HepG2 (cell line): ENCODE measurements around the gene USP7. TPM values are rescaled to one million over a fixed set of nuclear protein-coding genes. Genes with fewer than 3 reads are reported as not detected.
A peak's percentile ranks its signal among the peaks of the same experiment; 100 is the strongest.

Experiments
- BATF2 ChIP-seq: sonication (generic); formaldehyde crosslinking; IDR thresholded peaks from 2 replicates; pipeline ENCODE4 v1.8.0; 2022; ENCODE audit warnings: mild to moderate bottlenecking, missing genetic modification reagents, moderate library complexity
- CEBPB ChIP-seq: IDR thresholded peaks from 2 replicates; pipeline ENCODE4 v1.6.1; 2011; ENCODE audit warnings: low read depth, low read length, improper control_type of control experiment, borderline replicate concordance
- LBX2 ChIP-seq: sonication (generic); formaldehyde crosslinking; IDR thresholded peaks from 2 replicates; pipeline ENCODE4 v1.5.0; 2020; ENCODE audit warnings: missing genetic modification reagents, mild to moderate bottlenecking, borderline replicate concordance
- MAFF ChIP-seq: IDR thresholded peaks from 2 replicates; pipeline ENCODE4 v1.6.1; 2011; ENCODE audit warnings: low read depth, low read length, improper control_type of control experiment
- MED1 ChIP-seq: sonication (generic); formaldehyde crosslinking; IDR thresholded peaks from 2 replicates; pipeline ENCODE4 v1.4.0; 2020; ENCODE audit warnings: missing genetic modification reagents
- MED13 ChIP-seq: sonication (generic); formaldehyde crosslinking; IDR thresholded peaks from 2 replicates; pipeline ENCODE4 v1.5.0; 2020; ENCODE audit warnings: missing genetic modification reagents
- MYC ChIP-seq: sonication (generic); formaldehyde crosslinking; IDR thresholded peaks from 2 replicates; pipeline ENCODE4 v1.9.0; 2021; ENCODE audit warnings: missing genetic modification reagents, borderline replicate concordance
- PLRG1 ChIP-seq: fragments of 450-650 bp; conservative IDR thresholded peaks from 2 replicates; pipeline ENCODE4 v1.6.1; 2016
- STAT5B ChIP-seq: sonication (generic); formaldehyde crosslinking; IDR thresholded peaks from 2 replicates; pipeline ENCODE4 v1.4.0; 2020; ENCODE audit warnings: missing genetic modification reagents
- TARDBP ChIP-seq: sonication (generic); formaldehyde crosslinking; IDR thresholded peaks from 2 replicates; pipeline ENCODE4 v1.8.0; 2022; ENCODE audit warnings: mild to moderate bottlenecking, missing genetic modification reagents
- TFE3 ChIP-seq: IDR thresholded peaks from 2 replicates; pipeline ENCODE4 v1.6.1; 2016
- YEATS2 ChIP-seq: sonication (generic); formaldehyde crosslinking; IDR thresholded peaks from 2 replicates; pipeline ENCODE4 v1.4.0; 2020; ENCODE audit warnings: missing genetic modification reagents, borderline replicate concordance
- ZFP41 ChIP-seq: sonication (generic); formaldehyde crosslinking; IDR thresholded peaks from 2 replicates; pipeline ENCODE4 v1.4.0; 2020; ENCODE audit warnings: mild to moderate bottlenecking, missing genetic modification reagents, borderline replicate concordance
- ZNF101 ChIP-seq: sonication (generic); formaldehyde crosslinking; IDR thresholded peaks from 2 replicates; pipeline ENCODE4 v1.4.0; 2020; ENCODE audit warnings: mild to moderate bottlenecking, low read depth, missing genetic modification reagents, borderline replicate concordance
- ZNF274 ChIP-seq: sonication (generic); formaldehyde crosslinking; IDR thresholded peaks from 2 replicates; pipeline ENCODE4 v1.5.1; 2020; ENCODE audit warnings: mild to moderate bottlenecking, missing genetic modification reagents
- ZNF275 ChIP-seq: sonication (generic); formaldehyde crosslinking; IDR thresholded peaks from 2 replicates; pipeline ENCODE4 v1.8.0; 2022; ENCODE audit warnings: missing genetic modification reagents, mild to moderate bottlenecking, inconsistent platforms, borderline replicate concordance
- ZNF276 ChIP-seq: sonication (generic); formaldehyde crosslinking; IDR thresholded peaks from 2 replicates; pipeline ENCODE4 v1.4.0; 2020; ENCODE audit warnings: mild to moderate bottlenecking, low read depth, missing genetic modification reagents
- ZNF296 ChIP-seq: sonication (generic); formaldehyde crosslinking; conservative IDR thresholded peaks from 2 replicates; pipeline ENCODE4 v1.5.0; 2020; ENCODE audit warnings: mild to moderate bottlenecking, missing genetic modification reagents
- ZNF3 ChIP-seq: IDR thresholded peaks from 2 replicates; pipeline ENCODE4 v1.7.0; 2017; ENCODE audit warnings: inconsistent platforms
- ZNF337 ChIP-seq: sonication (generic); formaldehyde crosslinking; IDR thresholded peaks from 2 replicates; pipeline ENCODE4 v1.5.1; 2020; ENCODE audit warnings: missing genetic modification reagents, low read depth, mild to moderate bottlenecking, borderline replicate concordance
- ZNF547 ChIP-seq: sonication (generic); formaldehyde crosslinking; IDR thresholded peaks from 2 replicates; pipeline ENCODE4 v1.5.1; 2020; ENCODE audit warnings: mild to moderate bottlenecking, missing genetic modification reagents
- ZNF572 ChIP-seq: sonication (generic); formaldehyde crosslinking; IDR thresholded peaks from 2 replicates; pipeline ENCODE4 v1.5.1; 2020; ENCODE audit warnings: mild to moderate bottlenecking, missing genetic modification reagents
- ZNF652 ChIP-seq: IDR thresholded peaks from 2 replicates; pipeline ENCODE4 v1.6.1; 2016; ENCODE audit warnings: low read depth, borderline replicate concordance
- ZNF678 ChIP-seq: sonication (generic); formaldehyde crosslinking; IDR thresholded peaks from 2 replicates; pipeline ENCODE4 v1.4.0; 2020; ENCODE audit warnings: mild to moderate bottlenecking, missing genetic modification reagents
- ZNF703 ChIP-seq: sonication (generic); formaldehyde crosslinking; IDR thresholded peaks from 2 replicates; pipeline ENCODE4 v1.5.1; 2020; ENCODE audit warnings: missing genetic modification reagents, mild to moderate bottlenecking, moderate library complexity, borderline replicate concordance
- ZNF792 ChIP-seq: IDR thresholded peaks from 2 replicates; pipeline ENCODE4 v1.6.1; 2016
- polyA plus RNA-seq, 8 experiments: library from polyadenylated mRNA; depleted of rRNA in 3 of 8; stranded (reverse) in 7 of 8; unstranded in 1 of 8; fragments of >200 nt; fragmentation: Illumina TruSeq in 4 of 8; extraction: Trizol in 4 of 8; gene quantifications; 2 replicates each; pipeline versions ENCODE4 v1.2.1 to v1.2.3, GENCODE V29; 2011 to 2016; ENCODE audit warnings: low read depth in 4 of 8, missing spikeins in 1 of 8, mixed read lengths in 1 of 8; ENCODE audit not compliant: insufficient read depth in 1 of 8
- total RNA-seq, 5 experiments: library from RNA; depleted of rRNA; stranded (reverse); fragments of >200 nt; fragmentation: Illumina TruSeq; extraction: Trizol; gene quantifications; 2 replicates each; pipeline ENCODE4 v1.2.3, GENCODE V29; 2016; ENCODE audit warnings: low read depth in 1 of 5

USP7 gene
- total and polyA plus RNA-seq, 2 of the 13 experiments (the other 11 are each of a cell fraction or from before 2014, with no cell fraction given): 52.5 to 173 TPM

- TF ChIP-seq TFE3 (CRISPR knock-in tag): no peak
- no peak for TF ChIP-seq ZNF703 (CRISPR knock-in tag)
- no peak for TF ChIP-seq LBX2 (CRISPR knock-in tag)
- no peak for TF ChIP-seq MYC (CRISPR knock-in tag)
- no peak for TF ChIP-seq ZNF275 (CRISPR knock-in tag)
- no peak for TF ChIP-seq ZNF296 (CRISPR knock-in tag)
- no peak for TF ChIP-seq MED13 (CRISPR knock-in tag)
- no peak for TF ChIP-seq ZNF276 (CRISPR knock-in tag)
- TF ChIP-seq YEATS2 (CRISPR knock-in tag): no peak
- TF ChIP-seq ZNF101 (CRISPR knock-in tag): no peak
- no peak for TF ChIP-seq ZNF792
- TF ChIP-seq ZNF547 (CRISPR knock-in tag): no peak
- no peak for TF ChIP-seq BATF2 (CRISPR knock-in tag)
- TF ChIP-seq MAFF: no peak
- no peak for TF ChIP-seq CEBPB
- TF ChIP-seq STAT5B (CRISPR knock-in tag): no peak
- TF ChIP-seq ZNF3 (CRISPR knock-in tag): no peak
- TF ChIP-seq ZFP41 (CRISPR knock-in tag): no peak
- no peak for TF ChIP-seq ZNF652 (CRISPR knock-in tag)
- TF ChIP-seq ZNF274: 0 out of 2 replicates have a peak, but pooled peaks have one; percentile 54
- TF ChIP-seq ZNF572: no peak
- TF ChIP-seq ZNF337 (CRISPR knock-in tag): no peak
- TF ChIP-seq MED1: no peak
- no peak for TF ChIP-seq ZNF678 (CRISPR knock-in tag)
- 0 out of 2 replicates have a peak, but pooled peaks have one; percentile 11 for TF ChIP-seq TARDBP (CRISPR knock-in tag)
- no peak for TF ChIP-seq PLRG1
Measured at GRCh38 chr16:8858994-8859912, 104.5 kb downstream of the USP7 start (continued).
